A549 (cell line): Measurements from ENCODE around the gene PCNX2. TPM values are rescaled to one million over a fixed set of nuclear protein-coding genes. Genes with fewer than 3 reads are reported as not detected.

ENCODE experiments used
- ATAC-seq, 2 experiments: fragments of 200-7000 bp in 1 of 2; fragments of >200 bp in 1 of 2; cut with Nextera tagmentation in 1 of 2; cut with Tn5 transposase in 1 of 2; 3 replicates each; pipeline versions ENCODE4 v1.8.0 to v1.9.1; 2018 to 2020; ENCODE audit warnings: mild to moderate bottlenecking in 1 of 2, moderate library complexity in 1 of 2
- CTCF ChIA-PET: fragments of 300-600 bp; sonication (Branson Sonifier 250); formaldehyde crosslinking; extraction: SDS; loops from one replicate; lab custom pipeline; 2021; ENCODE audit warnings: antibody characterized with exemption, inconsistent platforms; lab: Yijun Ruan, JAX
- POLR2A ChIA-PET: fragments of 350-600 bp; formaldehyde crosslinking; extraction: SDS; loops from one replicate; lab custom pipeline; 2021; ENCODE audit warnings: antibody characterized with exemption, inconsistent platforms; lab: Yijun Ruan, JAX
- DNase-seq, 2 experiments: peaks; one replicate each; pipeline versions ENCODE4 v3.0.0 to v3.0.0-alpha.2; 2011 to 2016; ENCODE audit warnings: low read depth in 1 of 2, low spot score in 1 of 2
- FAIRE-seq: peaks from 2 replicates; lab custom pipeline; 2011; peaks lifted over from hg19 to GRCh38; lab: Jason Lieb, UNC
- H3K27ac ChIP-seq, 2 experiments: fragments of >200 bp; sonication (Bioruptor Twin); formaldehyde crosslinking; 3 replicates each; pipeline ENCODE4 v1.5.1; 2016 to 2017
- H3K4me1 ChIP-seq: fragments of >200 bp; sonication (Bioruptor Twin); formaldehyde crosslinking; 3 replicates; pipeline ENCODE4 v1.6.1; 2016
- H3K4me2 ChIP-seq: fragments of >200 bp; sonication (Bioruptor Twin); formaldehyde crosslinking; 3 replicates; pipeline ENCODE4 v1.6.1; 2016
- H3K4me3 ChIP-seq: fragments of >200 bp; sonication (Bioruptor Twin); formaldehyde crosslinking; 3 replicates; pipeline ENCODE4 v1.5.1; 2016
- H3K9me3 ChIP-seq: fragments of >200 bp; sonication (Bioruptor Twin); formaldehyde crosslinking; 3 replicates; pipeline ENCODE4 v1.6.1; 2016
- BHLHE40 ChIP-seq: IDR thresholded peaks from 2 replicates; pipeline ENCODE4 v1.6.1; 2012; ENCODE audit warnings: low read depth, low read length, inconsistent platforms
- CHD4 ChIP-seq: fragments of 200-600 bp; sonication (generic); IDR thresholded peaks from 2 replicates; pipeline ENCODE4 v1.6.1; 2016; ENCODE audit warnings: antibody characterized with exemption, mild to moderate bottlenecking, borderline replicate concordance
- EHMT2 ChIP-seq: fragments of 200-600 bp; sonication (generic); IDR thresholded peaks from 2 replicates; pipeline ENCODE4 v1.6.1; 2016; ENCODE audit warnings: antibody characterized with exemption, low read depth, mild to moderate bottlenecking, moderate library complexity
- ESRRA ChIP-seq: fragments of 150-350 bp; IDR thresholded peaks from 2 replicates; pipeline ENCODE4 v1.6.1; 2014; ENCODE audit warnings: mild to moderate bottlenecking, low read length, borderline replicate concordance
- FOSB ChIP-seq: fragments of 250-450 bp; sonication (Bioruptor Pico); IDR thresholded peaks from 2 replicates; pipeline ENCODE4 v1.5.0; 2020; ENCODE audit warnings: mild to moderate bottlenecking, moderate library complexity
- FOSL2 ChIP-seq, 2 experiments: fragments of 450-650 bp in 1 of 2; fragments of >200 bp in 1 of 2; sonication (Bioruptor Twin) in 1 of 2; formaldehyde crosslinking; IDR thresholded peaks; 2 replicates each; pipeline versions ENCODE4 v1.5.0 to v1.6.1; 2016 to 2020; ENCODE audit warnings: mild to moderate bottlenecking in 1 of 2, moderate library complexity in 1 of 2
- GATA3 ChIP-seq: IDR thresholded peaks from 2 replicates; pipeline ENCODE4 v1.6.1; 2012; ENCODE audit warnings: borderline replicate concordance
- HDAC2 ChIP-seq: fragments of 200-600 bp; sonication (generic); IDR thresholded peaks from 2 replicates; pipeline ENCODE4 v1.6.1; 2016
- HEYL ChIP-seq: fragments of 250-450 bp; sonication (Bioruptor Pico); IDR thresholded peaks from 2 replicates; pipeline ENCODE4 v1.8.0; 2021; ENCODE audit warnings: mild to moderate bottlenecking, moderate library complexity
- HOXB13 ChIP-seq: fragments of 250-450 bp; sonication (Bioruptor Pico); IDR thresholded peaks from 2 replicates; pipeline ENCODE4 v1.5.0; 2020; ENCODE audit warnings: low read depth, mild to moderate bottlenecking, moderate library complexity
- HOXB5 ChIP-seq: fragments of 250-450 bp; sonication (Bioruptor Pico); IDR thresholded peaks from 2 replicates; pipeline ENCODE4 v1.5.0; 2020; ENCODE audit warnings: mild to moderate bottlenecking, moderate library complexity
- MAZ ChIP-seq: fragments of 150-350 bp; IDR thresholded peaks from 2 replicates; pipeline ENCODE4 v1.6.1; 2014; ENCODE audit warnings: antibody characterized with exemption, low read depth, low read length, borderline replicate concordance
- NFE2L2 ChIP-seq: fragments of 150-350 bp; conservative IDR thresholded peaks from 2 replicates; pipeline ENCODE4 v1.6.1; 2014; ENCODE audit warnings: low read length
- NR3C1 ChIP-seq: fragments of >200 bp; sonication (Bioruptor Twin); formaldehyde crosslinking; IDR thresholded peaks from 3 replicates; pipeline ENCODE4 v1.6.1; 2017
- POLR2AphosphoS2 ChIP-seq: conservative IDR thresholded peaks from 2 replicates; pipeline ENCODE4 v1.6.1; 2012; ENCODE audit warnings: low read length, improper control_type of control experiment, inconsistent platforms
- RAD21 ChIP-seq, 2 experiments: fragments of >200 bp in 1 of 2; sonication (Bioruptor Twin) in 1 of 2; formaldehyde crosslinking in 1 of 2; IDR thresholded peaks in 1 of 2; conservative IDR thresholded peaks in 1 of 2; 2 replicates in 1 of 2; 3 replicates in 1 of 2; pipeline ENCODE4 v1.6.1; 2012 to 2018; ENCODE audit warnings: inconsistent platforms in 1 of 2
- RNF2 ChIP-seq: fragments of 200-600 bp; sonication (generic); IDR thresholded peaks from 2 replicates; pipeline ENCODE4 v1.6.1; 2016; ENCODE audit warnings: low read depth, mild to moderate bottlenecking, antibody characterized with exemption, moderate library complexity, borderline replicate concordance
- SMC3 ChIP-seq: fragments of >200 bp; sonication (Bioruptor Twin); formaldehyde crosslinking; IDR thresholded peaks from 3 replicates; pipeline ENCODE4 v1.6.1; 2018; ENCODE audit warnings: inconsistent platforms
- SREBF2 ChIP-seq: fragments of 450-650 bp; IDR thresholded peaks from 2 replicates; pipeline ENCODE4 v1.6.1; 2014; ENCODE audit warnings: mild to moderate bottlenecking, moderate library complexity
- ZC3H11A ChIP-seq: fragments of 450-650 bp; IDR thresholded peaks from 2 replicates; pipeline ENCODE4 v1.6.1; 2014; ENCODE audit warnings: antibody characterized with exemption, mild to moderate bottlenecking
- ZSCAN20 ChIP-seq: fragments of 250-450 bp; sonication (Bioruptor Pico); IDR thresholded peaks from 2 replicates; pipeline ENCODE4 v1.8.0; 2022; ENCODE audit warnings: mild to moderate bottlenecking, moderate library complexity
- WGBS: methylation state at CpG from one replicate; pipeline ENCODE4 v1.1.6; 2017; ENCODE audit errors: missing lambda C conversion rate; 5-methylcytosine and 5-hydroxymethylcytosine counted together
- polyA plus RNA-seq, 4 experiments: library from polyadenylated mRNA; depleted of rRNA in 3 of 4; stranded (reverse); fragments of >200 nt; fragmentation: RNase III in 1 of 4; extraction: RNeasy Plus Mini Kit Qiagen cat#74134 plus additional on column Dnase treatment in 1 of 4; gene quantifications; 2 replicates in 3 of 4; 3 replicates in 1 of 4; pipeline ENCODE4 v1.2.3, GENCODE V29; 2011 to 2017
- TF ChIP-seq, protein P1 (sequence below): fragments of >200 bp; sonication (Bioruptor Twin); formaldehyde crosslinking; IDR thresholded peaks from 2 replicates; pipeline ENCODE4 v1.6.1; 2016
- TF ChIP-seq, protein P2 (sequence below): IDR thresholded peaks from 2 replicates; pipeline ENCODE4 v1.6.1; 2012; ENCODE audit warnings: low read depth, borderline replicate concordance
- TF ChIP-seq, protein P3 (sequence below): fragments of 250-450 bp; sonication (Bioruptor Pico); IDR thresholded peaks from 2 replicates; pipeline ENCODE4 v1.5.0; 2020; ENCODE audit warnings: low read depth, mild to moderate bottlenecking, moderate library complexity
- TF ChIP-seq, protein P4 (sequence below): fragments of 150-350 bp; IDR thresholded peaks from 2 replicates; pipeline ENCODE4 v1.6.1; 2014; ENCODE audit warnings: low read depth, mild to moderate bottlenecking, low read length

The PCNX2 gene
- polyA plus RNA-seq, 2 of the 4 experiments (the other 2 are of a cell fraction): 8.8 to 27.2 TPM

DNA sequence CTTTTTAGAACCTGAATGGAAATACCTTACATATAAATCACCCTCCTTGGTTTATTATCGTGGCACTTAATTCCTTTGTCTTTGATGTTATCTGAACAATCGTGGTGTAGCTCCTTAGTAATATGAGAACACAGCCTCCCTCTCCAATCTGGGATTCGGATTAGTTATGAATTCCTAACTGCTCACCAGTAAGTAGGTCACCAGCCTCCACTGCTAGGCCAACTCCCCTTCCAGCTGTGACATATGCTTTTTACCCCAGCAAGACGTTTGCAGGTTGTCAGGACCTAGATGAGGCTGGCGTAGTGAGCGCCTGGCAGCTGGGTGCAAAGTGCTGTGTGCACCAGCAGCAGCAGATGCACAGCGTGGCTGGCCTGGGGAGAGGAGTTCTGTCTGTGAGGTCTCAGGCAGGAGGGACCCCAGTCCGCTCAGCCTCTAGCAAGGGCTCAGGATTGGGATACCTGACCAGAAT, 306.9 kb downstream of the PCNX2 start:
- TF ChIP-seq HDAC2 (no peak), ZSCAN20 (CRISPR knock-in tag) (no peak), RNF2 (no peak), ESRRA (no peak), GATA3 (no peak), NR3C1 (no peak), HOXB5 (no peak), FOSL2 (IDR thresholded peaks at IDR 0.05) (no peak), FOSL2 (CRISPR knock-in tag; IDR thresholded peaks at IDR 0.05) (no peak), BHLHE40 (no peak), HOXB13 (CRISPR knock-in tag) (no peak), HEYL (CRISPR knock-in tag) (no peak), MAZ (no peak), CHD4 (no peak)
- DNase-seq: no peak
- H3K4me3 ChIP-seq: no peak overlapping the region
- no peak for FAIRE-seq
- H3K9me3 ChIP-seq: peaks cover 8% of the 10 kb centered on the region; the same call in 2 of the 3 replicates
- CTCF ChIA-PET: no interaction called here
- WGBS: 80% methylated on average over 6 of the region's 8 CpGs
- no peaks in the 10 kb centered on the region for H3K4me1 ChIP-seq
- no peak for ATAC-seq
- H3K27ac ChIP-seq: no peak overlapping the region
- POLR2A ChIA-PET: no interaction called here
- no peak overlapping the region for H3K4me2 ChIP-seq

DNA sequence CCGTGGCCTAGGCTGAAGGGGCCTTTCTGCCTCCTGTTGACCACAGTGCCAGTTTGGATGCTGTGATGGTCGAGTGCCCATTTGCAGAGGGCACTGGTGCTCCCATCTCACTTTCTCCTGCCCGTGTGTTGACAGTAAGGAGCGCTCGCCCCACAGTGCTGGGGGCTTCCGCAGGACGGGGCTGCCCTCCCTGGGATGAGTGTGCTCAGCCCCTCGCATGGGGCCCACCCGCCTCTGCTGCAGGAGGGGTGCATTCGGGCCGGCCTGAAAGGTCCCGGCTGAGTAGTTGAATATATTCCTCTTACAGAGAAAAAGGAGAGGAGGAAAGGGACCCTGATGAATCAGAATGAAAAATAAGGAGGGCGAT, 307.8 kb downstream of the PCNX2 start:
- POLR2A ChIA-PET: no interaction called here
- TF ChIP-seq RAD21 (conservative IDR thresholded peaks at IDR 0.05 in 1 of 2, IDR thresholded peaks at IDR 0.05 in 1 of 2): no peak
- CTCF ChIA-PET: interaction anchor here (1.4 kb wide), 1 partner anchor 19 kb away, joined by 3 read pairs; no protein-coding TSS in a partner anchor

DNA sequence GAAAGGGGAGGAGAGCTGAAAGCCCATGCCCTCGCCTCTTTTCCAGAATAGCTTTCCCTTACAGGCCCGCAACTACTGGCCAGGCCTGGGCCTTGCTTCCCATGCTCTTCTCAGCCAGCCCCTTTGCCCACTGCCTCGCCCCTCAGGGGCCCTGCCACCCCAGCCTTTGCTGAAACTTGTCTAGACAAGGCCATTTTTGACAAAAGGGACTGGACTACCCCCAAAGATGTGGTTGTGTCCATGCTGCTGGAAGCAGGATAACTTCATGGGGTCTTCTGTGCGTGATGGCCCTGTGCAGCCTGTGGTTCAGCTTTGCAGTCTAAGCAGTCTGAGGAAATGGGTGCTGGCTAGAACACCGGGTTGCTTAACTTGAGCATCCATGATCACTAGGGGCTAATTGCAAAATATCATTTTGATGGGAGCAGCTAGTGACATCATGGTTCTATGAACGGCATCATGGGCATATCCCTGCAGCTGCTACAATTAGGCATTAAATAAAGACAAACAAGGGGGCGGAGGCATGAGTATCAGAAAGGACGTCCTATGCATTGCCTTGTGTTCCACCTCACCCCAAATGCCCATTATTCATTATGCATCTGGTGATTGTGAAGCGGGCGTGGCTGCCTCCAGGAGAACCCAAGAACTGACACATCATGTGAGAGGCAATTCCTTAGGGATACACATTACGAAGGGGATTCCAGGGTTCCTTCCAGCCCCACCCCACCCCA, 308.3 kb downstream of the PCNX2 start:
- POLR2A ChIA-PET: no interaction called here
- Histone ChIP-seq H3K4me1 (peaks cover 8% of the 10 kb centered on the region; the same call in 1 of the 3 replicates), H3K4me3 (no peak overlapping the region), H3K9me3 (no peaks in the 10 kb centered on the region), H3K27ac (0 out of 6 replicates have a peak overlapping the region, but pooled peaks of 1 of the 2 experiments have one; percentile 22), H3K4me2 (no peak overlapping the region)
- FAIRE-seq: no peak
- TF ChIP-seq ZC3H11A (no peak), NR3C1 (no peak), ZSCAN20 (CRISPR knock-in tag) (no peak), SREBF2 (no peak), FOSL2 (IDR thresholded peaks at IDR 0.05) (no peak), FOSL2 (CRISPR knock-in tag; IDR thresholded peaks at IDR 0.05) (no peak), SMC3 (no peak), MAZ (no peak), ESRRA (no peak), CHD4 (no peak)
- TF ChIP-seq, all 56 proteins: peak for 0
- WGBS: 89% methylated on average over 11 of the region's 11 CpGs
- DNase-seq: no peak
- CTCF ChIA-PET: interaction anchor here (1.4 kb wide), 1 partner anchor 18 kb away, joined by 3 read pairs; no protein-coding TSS in a partner anchor
- no peak for ATAC-seq

More for the DNA sequence above, 307.8 kb downstream of the PCNX2 start:
- DNase-seq: no peak
- 89% methylated on average over 9 of the region's 13 CpGs for WGBS
- Histone ChIP-seq H3K4me3 (no peak overlapping the region), H3K4me2 (no peak overlapping the region), H3K4me1 (peaks cover 2% of the 10 kb centered on the region; the same call in 1 of the 3 replicates), H3K27ac (0 out of 6 replicates have a peak overlapping the region, but pooled peaks of 1 of the 2 experiments have one; percentile 22), H3K9me3 (no peaks in the 10 kb centered on the region; the same call in 2 of the 3 replicates)
- no peak for ATAC-seq
- no peak for FAIRE-seq

DNA sequence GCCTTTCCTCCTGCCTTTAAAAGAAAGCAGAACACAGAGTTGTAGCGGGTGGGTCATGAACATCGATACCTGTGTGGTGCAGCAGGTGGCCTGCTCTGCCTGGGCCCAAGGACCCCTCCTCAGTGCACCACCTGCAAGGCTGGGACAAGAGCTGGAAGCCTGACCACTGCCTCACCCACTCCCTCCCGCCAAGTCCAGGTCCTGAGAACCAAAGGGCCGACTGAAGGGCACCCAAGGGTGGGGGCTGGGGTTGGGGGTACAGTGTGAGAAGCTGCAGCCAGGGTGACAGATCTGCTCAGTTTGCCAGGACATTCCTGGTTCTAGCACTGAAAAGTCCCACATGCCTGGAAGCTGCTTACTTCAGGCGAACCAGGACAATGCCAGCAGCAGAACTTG, 309.0 kb downstream of the PCNX2 start:
- Histone ChIP-seq H3K4me3 (no peak overlapping the region), H3K4me2 (no peak overlapping the region), H3K4me1 (peaks cover 12% of the 10 kb centered on the region; the same call in 1 of the 3 replicates), H3K9me3 (no peaks in the 10 kb centered on the region), H3K27ac (no peak overlapping the region)
- no peak for DNase-seq
- ATAC-seq: no peak
- WGBS: 94% methylated on average over 5 of the region's 5 CpGs
- FAIRE-seq: no peak
- ChIA-PET POLR2A (no interaction called here), CTCF (interaction anchor here (1.4 kb wide), 1 partner anchor 18 kb away, joined by 3 read pairs; no protein-coding TSS in a partner anchor)
- TF ChIP-seq, protein P1, sequence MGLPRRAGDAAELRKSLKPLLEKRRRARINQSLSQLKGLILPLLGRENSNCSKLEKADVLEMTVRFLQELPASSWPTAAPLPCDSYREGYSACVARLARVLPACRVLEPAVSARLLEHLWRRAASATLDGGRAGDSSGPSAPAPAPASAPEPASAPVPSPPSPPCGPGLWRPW: no peak
- no peak for TF ChIP-seq NFE2L2
- no peak for TF ChIP-seq CHD4
- no peak for TF ChIP-seq RAD21 (conservative IDR thresholded peaks at IDR 0.05 in 1 of 2, IDR thresholded peaks at IDR 0.05 in 1 of 2)
- TF ChIP-seq, protein P2, sequence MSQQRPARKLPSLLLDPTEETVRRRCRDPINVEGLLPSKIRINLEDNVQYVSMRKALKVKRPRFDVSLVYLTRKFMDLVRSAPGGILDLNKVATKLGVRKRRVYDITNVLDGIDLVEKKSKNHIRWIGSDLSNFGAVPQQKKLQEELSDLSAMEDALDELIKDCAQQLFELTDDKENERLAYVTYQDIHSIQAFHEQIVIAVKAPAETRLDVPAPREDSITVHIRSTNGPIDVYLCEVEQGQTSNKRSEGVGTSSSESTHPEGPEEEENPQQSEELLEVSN: no peak
- TF ChIP-seq POLR2AphosphoS2: no peak
- TF ChIP-seq, protein P3, sequence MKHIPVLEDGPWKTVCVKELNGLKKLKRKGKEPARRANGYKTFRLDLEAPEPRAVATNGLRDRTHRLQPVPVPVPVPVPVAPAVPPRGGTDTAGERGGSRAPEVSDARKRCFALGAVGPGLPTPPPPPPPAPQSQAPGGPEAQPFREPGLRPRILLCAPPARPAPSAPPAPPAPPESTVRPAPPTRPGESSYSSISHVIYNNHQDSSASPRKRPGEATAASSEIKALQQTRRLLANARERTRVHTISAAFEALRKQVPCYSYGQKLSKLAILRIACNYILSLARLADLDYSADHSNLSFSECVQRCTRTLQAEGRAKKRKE (CRISPR knock-in tag): no peak
- no peak for TF ChIP-seq HOXB13 (CRISPR knock-in tag)
- TF ChIP-seq, protein P4, sequence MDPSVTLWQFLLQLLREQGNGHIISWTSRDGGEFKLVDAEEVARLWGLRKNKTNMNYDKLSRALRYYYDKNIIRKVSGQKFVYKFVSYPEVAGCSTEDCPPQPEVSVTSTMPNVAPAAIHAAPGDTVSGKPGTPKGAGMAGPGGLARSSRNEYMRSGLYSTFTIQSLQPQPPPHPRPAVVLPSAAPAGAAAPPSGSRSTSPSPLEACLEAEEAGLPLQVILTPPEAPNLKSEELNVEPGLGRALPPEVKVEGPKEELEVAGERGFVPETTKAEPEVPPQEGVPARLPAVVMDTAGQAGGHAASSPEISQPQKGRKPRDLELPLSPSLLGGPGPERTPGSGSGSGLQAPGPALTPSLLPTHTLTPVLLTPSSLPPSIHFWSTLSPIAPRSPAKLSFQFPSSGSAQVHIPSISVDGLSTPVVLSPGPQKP: no peak
- no peak for TF ChIP-seq EHMT2
- TF ChIP-seq FOSB: no peak
- no peak for TF ChIP-seq ZSCAN20 (CRISPR knock-in tag)
- no peak for TF ChIP-seq SMC3
- no peak for TF ChIP-seq HOXB5
